ENCODE data around the gene MEMO1.

DNA sequence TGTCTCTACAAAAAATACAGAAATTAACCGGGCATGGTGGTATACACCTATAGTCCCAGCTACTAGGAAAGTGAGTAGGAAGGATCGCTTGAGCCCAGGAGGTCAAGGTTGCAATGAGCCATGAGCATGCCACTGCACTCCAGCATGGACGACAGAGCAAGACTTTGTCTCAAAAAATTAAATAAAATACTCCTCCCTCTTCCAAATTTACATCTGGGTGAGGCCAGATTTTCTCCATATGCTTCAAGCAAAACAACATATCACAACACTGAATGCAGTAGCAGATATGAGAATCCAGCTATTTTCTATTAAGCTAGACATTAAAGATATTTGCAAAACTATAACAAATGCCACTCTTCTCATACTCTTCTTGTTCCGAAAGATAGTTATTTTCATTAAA, 20.9 kb downstream of the MEMO1 start:
- TF ChIP-seq SNIP1 (IDR thresholded peaks at IDR 0.05; ENCODE audit: low read depth) (no peak), ZNF780A (CRISPR knock-in tag; IDR thresholded peaks at IDR 0.05) (no peak), HCFC1 (IDR thresholded peaks at IDR 0.05; ENCODE audit: low read depth, low read length) (no peak), ZNF23 (CRISPR knock-in tag; IDR thresholded peaks at IDR 0.05) (no peak), EGR1 (conservative IDR thresholded peaks at IDR 0.05) (no peak), ZNF143 (CRISPR knock-in tag; IDR thresholded peaks at IDR 0.05) (no peak), EP300 (IDR thresholded peaks at IDR 0.05; ENCODE audit: low read length) (no peak), CC2D1A (IDR thresholded peaks at IDR 0.05) (no peak), BRCA1 (IDR thresholded peaks at IDR 0.05) (no peak), BRCA1 (CRISPR knock-in tag; IDR thresholded peaks at IDR 0.05) (no peak), MAFK (IDR thresholded peaks at IDR 0.05; ENCODE audit: low read length) (no peak), ZKSCAN8 (CRISPR knock-in tag; IDR thresholded peaks at IDR 0.05) (no peak)
- TF ChIP-seq, protein P1, sequence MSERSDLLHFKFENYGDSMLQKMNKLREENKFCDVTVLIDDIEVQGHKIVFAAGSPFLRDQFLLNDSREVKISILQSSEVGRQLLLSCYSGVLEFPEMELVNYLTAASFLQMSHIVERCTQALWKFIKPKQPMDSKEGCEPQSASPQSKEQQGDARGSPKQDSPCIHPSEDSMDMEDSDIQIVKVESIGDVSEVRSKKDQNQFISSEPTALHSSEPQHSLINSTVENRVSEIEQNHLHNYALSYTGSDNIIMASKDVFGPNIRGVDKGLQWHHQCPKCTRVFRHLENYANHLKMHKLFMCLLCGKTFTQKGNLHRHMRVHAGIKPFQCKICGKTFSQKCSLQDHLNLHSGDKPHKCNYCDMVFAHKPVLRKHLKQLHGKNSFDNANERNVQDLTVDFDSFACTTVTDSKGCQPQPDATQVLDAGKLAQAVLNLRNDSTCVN (CRISPR knock-in tag; IDR thresholded peaks at IDR 0.05), result no peak
- TF ChIP-seq, protein P2, sequence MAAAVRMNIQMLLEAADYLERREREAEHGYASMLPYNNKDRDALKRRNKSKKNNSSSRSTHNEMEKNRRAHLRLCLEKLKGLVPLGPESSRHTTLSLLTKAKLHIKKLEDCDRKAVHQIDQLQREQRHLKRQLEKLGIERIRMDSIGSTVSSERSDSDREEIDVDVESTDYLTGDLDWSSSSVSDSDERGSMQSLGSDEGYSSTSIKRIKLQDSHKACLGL (CRISPR knock-in tag; IDR thresholded peaks at IDR 0.05; ENCODE audit: borderline replicate concordance, poor library complexity, severe bottlenecking), result no peak
- TF ChIP-seq, protein P3, sequence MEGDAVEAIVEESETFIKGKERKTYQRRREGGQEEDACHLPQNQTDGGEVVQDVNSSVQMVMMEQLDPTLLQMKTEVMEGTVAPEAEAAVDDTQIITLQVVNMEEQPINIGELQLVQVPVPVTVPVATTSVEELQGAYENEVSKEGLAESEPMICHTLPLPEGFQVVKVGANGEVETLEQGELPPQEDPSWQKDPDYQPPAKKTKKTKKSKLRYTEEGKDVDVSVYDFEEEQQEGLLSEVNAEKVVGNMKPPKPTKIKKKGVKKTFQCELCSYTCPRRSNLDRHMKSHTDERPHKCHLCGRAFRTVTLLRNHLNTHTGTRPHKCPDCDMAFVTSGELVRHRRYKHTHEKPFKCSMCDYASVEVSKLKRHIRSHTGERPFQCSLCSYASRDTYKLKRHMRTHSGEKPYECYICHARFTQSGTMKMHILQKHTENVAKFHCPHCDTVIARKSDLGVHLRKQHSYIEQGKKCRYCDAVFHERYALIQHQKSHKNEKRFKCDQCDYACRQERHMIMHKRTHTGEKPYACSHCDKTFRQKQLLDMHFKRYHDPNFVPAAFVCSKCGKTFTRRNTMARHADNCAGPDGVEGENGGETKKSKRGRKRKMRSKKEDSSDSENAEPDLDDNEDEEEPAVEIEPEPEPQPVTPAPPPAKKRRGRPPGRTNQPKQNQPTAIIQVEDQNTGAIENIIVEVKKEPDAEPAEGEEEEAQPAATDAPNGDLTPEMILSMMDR (IDR thresholded peaks at IDR 0.05 in 2 of 3, conservative IDR thresholded peaks at IDR 0.05 in 1 of 3; ENCODE audit: insufficient read depth in 2 of 3, low read depth in 1 of 3, low read length in 3 of 3), result no peak
